Measurements from ENCODE around the gene FAF1. TPM values are rescaled to one million over a fixed set of nuclear protein-coding genes. Genes with fewer than 3 reads are reported as not detected.

FAF1 gene
- total RNA-seq, 1 experiment from 2014 or later = 73.2 TPM

- Histone ChIP-seq H3K36me3 (ENCODE audit: control insufficient read depth in 1 of 2, insufficient read depth in 2 of 2, low read length in 2 of 2) (no peaks in the 10 kb centered on the region), H3K27ac (ENCODE audit: low read depth, low read length) (no peak overlapping the region), H2AFZ (ENCODE audit: low read depth, low read length, poor library complexity, severe bottlenecking) (no peak overlapping the region), H3K79me2 (ENCODE audit: insufficient read depth, low read length) (no peaks in the 10 kb centered on the region), H3K9ac (ENCODE audit: low read length) (no peak overlapping the region), H3K9me2 (ENCODE audit: insufficient read depth) (no peaks in the 10 kb centered on the region), H4K20me1 (ENCODE audit: insufficient read depth) (no peaks in the 10 kb centered on the region), H3K4me3 (replicated peaks in 1 of 2; ENCODE audit: low read depth in 1 of 2, low read length in 2 of 2) (no peak overlapping the region), H3K4me1 (ENCODE audit: control insufficient read depth in 1 of 2, insufficient read depth in 2 of 2, low read length in 2 of 2) (no peaks in the 10 kb centered on the region), H3K9me3 (ENCODE audit: control insufficient read depth in 1 of 2, insufficient read depth in 1 of 2, low read depth in 1 of 2, low read length in 2 of 2) (no peaks in the 10 kb centered on the region), H3K4me2 (ENCODE audit: low read length) (no peak overlapping the region), H3K27me3 (ENCODE audit: insufficient read depth, low read length) (no peaks in the 10 kb centered on the region)
- intact Hi-C loops (cut with micrococcal nuclease) = no loop called here
- ChIA-PET RAD21 (ENCODE audit: low non-redundant PET in 1 of 2, low total read pairs in 2 of 2, uncharacterized antibody in 2 of 2, unreplicated experiment in 2 of 2) (no interaction called here), POLR2A (no interaction called here), CTCF (interaction anchor here (3.1 kb wide), 1 partner anchor 10 kb away, joined by 11 read pairs; no protein-coding TSS in a partner anchor)
- no TSS peak for BruUV-seq (replicated peaks)
- TF ChIP-seq CTCF (IDR thresholded peaks at IDR 0.05 in 2 of 3, conservative IDR thresholded peaks at IDR 0.05 in 1 of 3; ENCODE audit: borderline replicate concordance in 1 of 3, insufficient read depth in 1 of 3, low read depth in 2 of 3, low read length in 2 of 3) (no peak), CBX3 (IDR thresholded peaks at IDR 0.05; ENCODE audit: low read depth) (no peak), JUND (IDR thresholded peaks at IDR 0.05) (no peak), SRF (IDR thresholded peaks at IDR 0.05; ENCODE audit: low read depth) (no peak), EGR1 (IDR thresholded peaks at IDR 0.05; ENCODE audit: low read depth) (no peak), EZH2 (IDR thresholded peaks at IDR 0.05) (no peak), ATF3 (IDR thresholded peaks at IDR 0.05) (no peak), ELF1 (IDR thresholded peaks at IDR 0.05; ENCODE audit: borderline replicate concordance, low read depth) (no peak), MAX (IDR thresholded peaks at IDR 0.05) (no peak), YY1 (IDR thresholded peaks at IDR 0.05; ENCODE audit: extremely low read depth, insufficient replicate concordance, low read depth, low read length) (no peak), ZFX (IDR thresholded peaks at IDR 0.05) (no peak), TCF7L2 (IDR thresholded peaks at IDR 0.05; ENCODE audit: borderline replicate concordance, extremely low read depth, insufficient read depth, insufficient read length) (no peak), FOSL1 (IDR thresholded peaks at IDR 0.05; ENCODE audit: low read depth) (no peak), POLR2AphosphoS5 (IDR thresholded peaks at IDR 0.05; ENCODE audit: low read depth, low read length) (no peak)
- TF ChIP-seq, protein P1, sequence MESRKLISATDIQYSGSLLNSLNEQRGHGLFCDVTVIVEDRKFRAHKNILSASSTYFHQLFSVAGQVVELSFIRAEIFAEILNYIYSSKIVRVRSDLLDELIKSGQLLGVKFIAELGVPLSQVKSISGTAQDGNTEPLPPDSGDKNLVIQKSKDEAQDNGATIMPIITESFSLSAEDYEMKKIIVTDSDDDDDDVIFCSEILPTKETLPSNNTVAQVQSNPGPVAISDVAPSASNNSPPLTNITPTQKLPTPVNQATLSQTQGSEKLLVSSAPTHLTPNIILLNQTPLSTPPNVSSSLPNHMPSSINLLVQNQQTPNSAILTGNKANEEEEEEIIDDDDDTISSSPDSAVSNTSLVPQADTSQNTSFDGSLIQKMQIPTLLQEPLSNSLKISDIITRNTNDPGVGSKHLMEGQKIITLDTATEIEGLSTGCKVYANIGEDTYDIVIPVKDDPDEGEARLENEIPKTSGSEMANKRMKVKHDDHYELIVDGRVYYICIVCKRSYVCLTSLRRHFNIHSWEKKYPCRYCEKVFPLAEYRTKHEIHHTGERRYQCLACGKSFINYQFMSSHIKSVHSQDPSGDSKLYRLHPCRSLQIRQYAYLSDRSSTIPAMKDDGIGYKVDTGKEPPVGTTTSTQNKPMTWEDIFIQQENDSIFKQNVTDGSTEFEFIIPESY (IDR thresholded peaks at IDR 0.05; ENCODE audit: extremely low read depth, insufficient replicate concordance, low read length) = no peak
- TF ChIP-seq, protein P2, sequence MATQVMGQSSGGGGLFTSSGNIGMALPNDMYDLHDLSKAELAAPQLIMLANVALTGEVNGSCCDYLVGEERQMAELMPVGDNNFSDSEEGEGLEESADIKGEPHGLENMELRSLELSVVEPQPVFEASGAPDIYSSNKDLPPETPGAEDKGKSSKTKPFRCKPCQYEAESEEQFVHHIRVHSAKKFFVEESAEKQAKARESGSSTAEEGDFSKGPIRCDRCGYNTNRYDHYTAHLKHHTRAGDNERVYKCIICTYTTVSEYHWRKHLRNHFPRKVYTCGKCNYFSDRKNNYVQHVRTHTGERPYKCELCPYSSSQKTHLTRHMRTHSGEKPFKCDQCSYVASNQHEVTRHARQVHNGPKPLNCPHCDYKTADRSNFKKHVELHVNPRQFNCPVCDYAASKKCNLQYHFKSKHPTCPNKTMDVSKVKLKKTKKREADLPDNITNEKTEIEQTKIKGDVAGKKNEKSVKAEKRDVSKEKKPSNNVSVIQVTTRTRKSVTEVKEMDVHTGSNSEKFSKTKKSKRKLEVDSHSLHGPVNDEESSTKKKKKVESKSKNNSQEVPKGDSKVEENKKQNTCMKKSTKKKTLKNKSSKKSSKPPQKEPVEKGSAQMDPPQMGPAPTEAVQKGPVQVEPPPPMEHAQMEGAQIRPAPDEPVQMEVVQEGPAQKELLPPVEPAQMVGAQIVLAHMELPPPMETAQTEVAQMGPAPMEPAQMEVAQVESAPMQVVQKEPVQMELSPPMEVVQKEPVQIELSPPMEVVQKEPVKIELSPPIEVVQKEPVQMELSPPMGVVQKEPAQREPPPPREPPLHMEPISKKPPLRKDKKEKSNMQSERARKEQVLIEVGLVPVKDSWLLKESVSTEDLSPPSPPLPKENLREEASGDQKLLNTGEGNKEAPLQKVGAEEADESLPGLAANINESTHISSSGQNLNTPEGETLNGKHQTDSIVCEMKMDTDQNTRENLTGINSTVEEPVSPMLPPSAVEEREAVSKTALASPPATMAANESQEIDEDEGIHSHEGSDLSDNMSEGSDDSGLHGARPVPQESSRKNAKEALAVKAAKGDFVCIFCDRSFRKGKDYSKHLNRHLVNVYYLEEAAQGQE (IDR thresholded peaks at IDR 0.05; ENCODE audit: low read depth) = no peak
- DNase-seq (ENCODE audit: low read depth, low spot score) (no peak), ATAC-seq (no peak)
These were observed 344.9 kb downstream of the FAF1 start for GRCh38 chr1:50615036-50615750.
